HCT116 (cell line): ENCODE data around the gene NPSR1. TPM values are rescaled to one million over a fixed set of nuclear protein-coding genes. Genes with fewer than 3 reads are reported as not detected.

Source experiments
- ATAC-seq: fragments of 200-7000 bp; cut with Tn5 transposase; 2 replicates; pipeline ENCODE4 v1.9.1; 2020; ENCODE audit warnings: mild to moderate bottlenecking, moderate library complexity
- BruUV-seq: library from RNA; stranded (reverse); fragments of 400-500 nt; replicated peaks from 2 replicates; lab custom pipeline; 2021; lab: Mats Ljungman, UMichigan
- CTCF ChIA-PET: fragments of 300-600 bp; sonication (Branson Sonifier 250); formaldehyde crosslinking; loops from one replicate; lab custom pipeline; 2021; ENCODE audit warnings: antibody characterized with exemption; lab: Charles Lee
- POLR2A ChIA-PET: fragments of 300-600, 350-600 bp; sonication (Branson Sonifier 250); formaldehyde crosslinking; loops from one replicate; lab custom pipeline; 2021; ENCODE audit warnings: antibody characterized with exemption; lab: Charles Lee
- RAD21 ChIA-PET, 2 experiments: fragments of 300-600 bp; sonication (Branson Sonifier 250); formaldehyde crosslinking; loops; one replicate each; lab custom pipeline; 2023; ENCODE audit warnings: low total read pairs in 2 of 2; ENCODE audit not compliant: uncharacterized antibody in 2 of 2, unreplicated experiment in 2 of 2, low non-redundant PET in 1 of 2; lab: Charles Lee
- DNase-seq: peaks from one replicate; pipeline ENCODE4 v3.0.0-alpha.2; 2010; ENCODE audit warnings: low read depth, low spot score
- H2AFZ ChIP-seq: fragments of 200-600 bp; shearing (Covaris generic), sonication (generic); 2 replicates; pipeline ENCODE4 v1.6.1; 2017; ENCODE audit warnings: low read depth, mixed run types, mixed read lengths, antibody characterized with exemption, low read length; ENCODE audit not compliant: poor library complexity, severe bottlenecking
- H3K27ac ChIP-seq: 2 replicates; pipeline ENCODE4 v1.5.1; 2012; ENCODE audit warnings: low read depth, low read length
- H3K27me3 ChIP-seq: fragments of 200-600 bp; sonication (generic); 2 replicates; pipeline ENCODE4 v1.6.1; 2016; ENCODE audit warnings: mixed run types, low read length, mixed read lengths; ENCODE audit not compliant: insufficient read depth
- H3K36me3 ChIP-seq, 2 experiments: fragments of 200-500 bp in 1 of 2; fragments of 200-600 bp in 1 of 2; sonication (Bioruptor generic) in 1 of 2; sonication (generic) in 1 of 2; 2 replicates each; pipeline versions ENCODE4 v1.5.1 to v1.6.1; 2014 to 2016; ENCODE audit warnings: low read length in 2 of 2, inconsistent platforms in 1 of 2, mixed read lengths in 1 of 2, mixed run types in 1 of 2; ENCODE audit not compliant: insufficient read depth in 2 of 2, control insufficient read depth in 1 of 2
- H3K4me1 ChIP-seq, 2 experiments: fragments of 200-600 bp in 1 of 2; sonication (generic) in 1 of 2; 2 replicates each; pipeline versions ENCODE4 v1.5.1 to v1.6.1; 2012 to 2017; ENCODE audit warnings: low read length in 2 of 2, inconsistent platforms in 1 of 2, mild to moderate bottlenecking in 1 of 2, mixed read lengths in 1 of 2, mixed run types in 1 of 2, moderate library complexity in 1 of 2; ENCODE audit not compliant: insufficient read depth in 2 of 2, control insufficient read depth in 1 of 2
- H3K4me2 ChIP-seq: fragments of 200-600 bp; sonication (generic); 2 replicates; pipeline ENCODE4 v1.6.1; 2017; ENCODE audit warnings: mixed run types, low read length, mixed read lengths
- H3K4me3 ChIP-seq, 2 experiments: fragments of 200-600 bp in 1 of 2; sonication (generic) in 1 of 2; replicated peaks in 1 of 2; 2 replicates each; pipeline ENCODE4 v1.5.1; 2011 to 2016; ENCODE audit warnings: low read length in 2 of 2, control low read depth in 1 of 2, low read depth in 1 of 2, mild to moderate bottlenecking in 1 of 2, mixed read lengths in 1 of 2, mixed run types in 1 of 2
- H3K79me2 ChIP-seq: fragments of 200-600 bp; sonication (generic); 2 replicates; pipeline ENCODE4 v1.6.1; 2017; ENCODE audit warnings: mild to moderate bottlenecking, mixed run types, low read length, moderate library complexity, mixed read lengths; ENCODE audit not compliant: insufficient read depth
- H3K9ac ChIP-seq: fragments of 200-600 bp; sonication (generic); 2 replicates; pipeline ENCODE4 v1.6.1; 2016; ENCODE audit warnings: low read length, mixed read lengths
- H3K9me2 ChIP-seq: fragments of 200-600 bp; sonication (generic), shearing (Covaris generic); 2 replicates; pipeline ENCODE4 v1.6.1; 2017; ENCODE audit warnings: mixed run types, mild to moderate bottlenecking, moderate library complexity; ENCODE audit not compliant: insufficient read depth
- H3K9me3 ChIP-seq, 2 experiments: fragments of 200-500 bp in 1 of 2; fragments of 200-600 bp in 1 of 2; sonication (Bioruptor generic) in 1 of 2; sonication (generic) in 1 of 2; 2 replicates each; pipeline ENCODE4 v1.6.1; 2014 to 2017; ENCODE audit warnings: low read length in 2 of 2, mixed read lengths in 2 of 2, inconsistent platforms in 1 of 2, low read depth in 1 of 2, mild to moderate bottlenecking in 1 of 2, mixed run types in 1 of 2, moderate library complexity in 1 of 2; ENCODE audit not compliant: control insufficient read depth in 1 of 2, insufficient read depth in 1 of 2
- H4K20me1 ChIP-seq: fragments of 200-600 bp; sonication (generic), shearing (Covaris generic); 2 replicates; pipeline ENCODE4 v1.6.1; 2017; ENCODE audit warnings: mixed run types, mild to moderate bottlenecking, moderate library complexity; ENCODE audit not compliant: insufficient read depth
- CBX3 ChIP-seq: IDR thresholded peaks from 2 replicates; pipeline ENCODE4 v1.6.1; 2012; ENCODE audit warnings: low read depth
- CEBPB ChIP-seq: IDR thresholded peaks from 2 replicates; pipeline ENCODE4 v1.6.1; 2012; ENCODE audit warnings: low read depth
- JUND ChIP-seq: IDR thresholded peaks from 2 replicates; pipeline ENCODE4 v1.6.1; 2012
- POLR2AphosphoS5 ChIP-seq: IDR thresholded peaks from 2 replicates; pipeline ENCODE4 v1.6.1; 2011; ENCODE audit warnings: mild to moderate bottlenecking, low read depth, low read length, moderate library complexity
- RAD21 ChIP-seq: IDR thresholded peaks from 2 replicates; pipeline ENCODE4 v1.6.1; 2012; ENCODE audit warnings: low read depth, mild to moderate bottlenecking
- REST ChIP-seq: IDR thresholded peaks from 2 replicates; pipeline ENCODE4 v1.6.1; 2012; ENCODE audit warnings: low read depth
- ZBTB33 ChIP-seq: IDR thresholded peaks from 2 replicates; pipeline ENCODE4 v1.6.1; 2011; ENCODE audit warnings: mild to moderate bottlenecking, low read length, moderate library complexity; ENCODE audit not compliant: insufficient replicate concordance; ENCODE audit errors: extremely low read depth
- ZFX ChIP-seq: fragments of 450-650 bp; IDR thresholded peaks from 2 replicates; pipeline ENCODE4 v1.6.1; 2017
- ZNF274 ChIP-seq: fragments of 200-500 bp; sonication (Bioruptor generic); IDR thresholded peaks from 2 replicates; pipeline ENCODE4 v1.6.1; 2014; ENCODE audit warnings: mild to moderate bottlenecking, low read depth, low read length, inconsistent platforms
- intact Hi-C: fragments of 100-400 bp; cut with micrococcal nuclease; formaldehyde crosslinking; loops from 2 replicates; pipeline ENCODE4 v1.10.0; 2022
- total RNA-seq: library from RNA; stranded (reverse); gene quantifications from one replicate; pipeline ENCODE4 v1.2.1, GENCODE V29; 2021; ENCODE audit not compliant: unreplicated experiment
- TF ChIP-seq, protein P1 (sequence below): IDR thresholded peaks from 2 replicates; pipeline ENCODE4 v1.6.1; 2012
- TF ChIP-seq, protein P2 (sequence below): IDR thresholded peaks from 2 replicates; pipeline ENCODE4 v1.6.1; 2012

Gene NPSR1
- total RNA-seq, 1 experiment from 2014 or later = not detected

DNA sequence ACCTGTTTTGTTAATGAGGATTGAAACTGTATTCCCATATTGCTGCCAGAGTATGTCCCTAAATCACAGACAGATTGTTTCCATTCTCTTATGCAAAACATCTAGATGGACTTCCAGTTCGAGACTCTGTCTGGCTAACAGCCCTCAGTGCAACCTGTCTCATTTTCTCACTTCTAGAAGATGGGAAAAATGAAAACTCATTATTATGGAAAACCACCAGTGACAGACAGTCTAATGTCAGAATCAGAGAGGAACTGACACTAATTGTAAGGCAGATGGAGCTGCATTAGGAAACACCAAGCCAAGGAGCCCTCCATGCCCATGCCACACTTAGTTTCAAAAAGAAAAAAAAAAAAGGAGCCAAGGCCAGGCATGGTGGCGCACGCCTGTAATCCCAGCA lies 61.6 kb downstream of the NPSR1 start:
- H3K36me3 ChIP-seq = no peaks in the 10 kb centered on the region
- no peaks in the 10 kb centered on the region for H3K79me2 ChIP-seq
- DNase-seq = no peak
- no peak overlapping the region for H3K9ac ChIP-seq
- no peak for ATAC-seq
- no peaks in the 10 kb centered on the region for H3K9me2 ChIP-seq
- H3K27ac ChIP-seq = no peak overlapping the region
- CTCF ChIA-PET = no interaction called here
- no peak overlapping the region for H3K4me3 ChIP-seq
- H3K4me1 ChIP-seq = no peaks in the 10 kb centered on the region
- no TSS peak for BruUV-seq
- no peaks in the 10 kb centered on the region for H4K20me1 ChIP-seq
- H2AFZ ChIP-seq = no peak overlapping the region
- RAD21 ChIA-PET = no interaction called here
- no peak overlapping the region for H3K4me2 ChIP-seq
- no peaks in the 10 kb centered on the region for H3K27me3 ChIP-seq
- TF ChIP-seq JUND = no peak
- no peak for TF ChIP-seq ZNF274
- no peak for TF ChIP-seq POLR2AphosphoS5
- TF ChIP-seq REST = no peak
- TF ChIP-seq, protein P1, sequence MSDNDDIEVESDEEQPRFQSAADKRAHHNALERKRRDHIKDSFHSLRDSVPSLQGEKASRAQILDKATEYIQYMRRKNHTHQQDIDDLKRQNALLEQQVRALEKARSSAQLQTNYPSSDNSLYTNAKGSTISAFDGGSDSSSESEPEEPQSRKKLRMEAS = no peak
- no peak for TF ChIP-seq ZBTB33
- TF ChIP-seq, protein P2, sequence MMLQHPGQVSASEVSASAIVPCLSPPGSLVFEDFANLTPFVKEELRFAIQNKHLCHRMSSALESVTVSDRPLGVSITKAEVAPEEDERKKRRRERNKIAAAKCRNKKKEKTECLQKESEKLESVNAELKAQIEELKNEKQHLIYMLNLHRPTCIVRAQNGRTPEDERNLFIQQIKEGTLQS = no peak
- no peak for TF ChIP-seq RAD21
- TF ChIP-seq CEBPB = no peak
- no peak for TF ChIP-seq ZFX
- TF ChIP-seq CBX3 = no peak
- intact Hi-C loops = no loop called here
- H3K9me3 ChIP-seq = no peaks in the 10 kb centered on the region
- POLR2A ChIA-PET = no interaction called here
